Panc1 (cell line): ENCODE data around the gene LYSMD3. TPM values are rescaled to one million over a fixed set of nuclear protein-coding genes. Genes with fewer than 3 reads are reported as not detected.

Experiments
- total RNA-seq: library from RNA; stranded (reverse); gene quantifications from one replicate; pipeline ENCODE4 v1.2.1, GENCODE V29; 2021; ENCODE audit not compliant: unreplicated experiment

The LYSMD3 gene
- total RNA-seq, 1 experiment from 2014 or later, result 16.0 TPM

Other genes starting within 250 kb of the LYSMD3 start
- 30.6 TPM for gene CETN3, start 119.8 kb downstream of the LYSMD3 start, total RNA-seq
- 5.9 TPM for gene MBLAC2, start 54.8 kb downstream of the LYSMD3 start, total RNA-seq
- gene POLR3G, start 54.7 kb downstream of the LYSMD3 start, total RNA-seq, result 23.4 TPM
- gene ADGRV1, start 29.2 kb upstream of the LYSMD3 start, total RNA-seq, result 0.49 TPM